RWPE2 (cell line): ENCODE results near the gene PTPRC.

ENCODE experiments used
- ATAC-seq: fragments of 200-7000 bp; cut with Tn5 transposase; 3 replicates; pipeline ENCODE4 v1.9.1; 2021; ENCODE audit warnings: low read depth
- DNase-seq: peaks from one replicate; pipeline ENCODE4 v3.0.0-alpha.2; 2020; ENCODE audit warnings: low spot score
- H3K27ac ChIP-seq: fragments of 450-650 bp; 2 replicates; pipeline ENCODE4 v1.5.1; 2017; ENCODE audit warnings: mild to moderate bottlenecking; ENCODE audit not compliant: poor library complexity, severe bottlenecking
- H3K27me3 ChIP-seq: fragments of 250-450 bp; sonication (Bioruptor Pico); 2 replicates; pipeline ENCODE4 v1.5.1; 2021; ENCODE audit warnings: mild to moderate bottlenecking, moderate library complexity; ENCODE audit not compliant: insufficient read depth, poor library complexity, severe bottlenecking
- H3K36me3 ChIP-seq: fragments of 250-450 bp; sonication (Bioruptor Pico); 2 replicates; pipeline ENCODE4 v1.5.1; 2020; ENCODE audit warnings: low read depth, mild to moderate bottlenecking, moderate library complexity
- H3K4me1 ChIP-seq: fragments of 250-450 bp; sonication (Bioruptor Pico); 2 replicates; pipeline ENCODE4 v1.5.1; 2021; ENCODE audit warnings: mild to moderate bottlenecking, moderate library complexity; ENCODE audit not compliant: insufficient read depth, poor library complexity, severe bottlenecking
- H3K4me3 ChIP-seq: fragments of 250-450 bp; sonication (Bioruptor Pico); 2 replicates; pipeline ENCODE4 v1.5.1; 2021; ENCODE audit warnings: mild to moderate bottlenecking, moderate library complexity; ENCODE audit not compliant: severe bottlenecking
- H3K9me3 ChIP-seq: fragments of 250-450 bp; sonication (Bioruptor Pico); 2 replicates; pipeline ENCODE4 v1.5.1; 2021; ENCODE audit warnings: mild to moderate bottlenecking, moderate library complexity; ENCODE audit not compliant: severe bottlenecking
- TF ChIP-seq, protein P1 (sequence below): fragments of 450-650 bp; IDR thresholded peaks from one replicate; pipeline ENCODE4 v1.5.1; 2017; ENCODE audit warnings: mild to moderate bottlenecking, moderate library complexity; ENCODE audit not compliant: poor library complexity, severe bottlenecking

The PTPRC gene

DNA sequence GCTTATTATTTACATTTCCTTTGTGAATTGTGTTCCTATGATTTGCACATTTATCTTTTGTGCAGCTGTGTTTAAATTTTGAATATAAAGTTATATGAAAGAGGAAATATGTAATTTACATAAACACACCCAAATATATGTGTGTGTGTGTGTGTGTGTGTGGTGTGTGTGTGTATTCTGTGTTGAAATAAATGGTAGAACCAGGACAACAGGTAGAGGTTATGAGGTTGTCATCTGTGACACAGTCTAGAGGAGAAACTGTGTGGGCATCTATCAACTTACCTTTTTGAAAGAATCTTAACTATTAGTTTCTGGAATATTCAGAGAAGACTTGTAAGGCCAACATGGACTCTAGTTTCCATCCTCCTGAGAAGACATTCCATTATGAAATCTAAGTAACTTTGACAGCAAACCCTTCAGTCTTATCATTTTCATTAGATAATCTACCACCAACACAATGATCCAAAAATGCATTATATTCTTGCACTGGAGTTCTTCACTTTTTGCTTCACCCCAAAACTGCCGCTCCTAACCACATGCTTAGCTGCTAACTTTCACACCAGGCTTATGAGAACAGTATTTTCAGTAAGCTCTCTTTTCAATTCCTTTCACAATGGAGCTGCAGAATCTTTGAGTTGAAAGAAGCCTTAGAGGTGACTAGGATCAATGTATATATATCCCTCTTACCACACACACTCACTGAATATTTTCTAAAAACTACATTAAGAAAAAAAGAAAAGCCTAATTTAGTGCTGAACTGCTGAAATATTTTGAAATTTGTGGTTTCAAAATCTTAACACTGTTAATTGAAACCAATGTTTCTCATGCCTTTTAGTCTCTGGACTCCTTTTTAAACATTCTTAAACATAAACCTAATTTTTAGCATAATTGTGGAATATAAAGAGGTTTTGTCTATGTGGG, 21.8 kb downstream of the PTPRC start:
- Histone ChIP-seq H3K4me1 (peaks cover 26% of the 10 kb centered on the region), H3K36me3 (no peaks in the 10 kb centered on the region), H3K9me3 (no peaks in the 10 kb centered on the region), H3K4me3 (no peak overlapping the region), H3K27me3 (no peaks in the 10 kb centered on the region), H3K27ac (no peak overlapping the region)
- ATAC-seq = no peak
- DNase-seq = no peak
- TF ChIP-seq, protein P1, sequence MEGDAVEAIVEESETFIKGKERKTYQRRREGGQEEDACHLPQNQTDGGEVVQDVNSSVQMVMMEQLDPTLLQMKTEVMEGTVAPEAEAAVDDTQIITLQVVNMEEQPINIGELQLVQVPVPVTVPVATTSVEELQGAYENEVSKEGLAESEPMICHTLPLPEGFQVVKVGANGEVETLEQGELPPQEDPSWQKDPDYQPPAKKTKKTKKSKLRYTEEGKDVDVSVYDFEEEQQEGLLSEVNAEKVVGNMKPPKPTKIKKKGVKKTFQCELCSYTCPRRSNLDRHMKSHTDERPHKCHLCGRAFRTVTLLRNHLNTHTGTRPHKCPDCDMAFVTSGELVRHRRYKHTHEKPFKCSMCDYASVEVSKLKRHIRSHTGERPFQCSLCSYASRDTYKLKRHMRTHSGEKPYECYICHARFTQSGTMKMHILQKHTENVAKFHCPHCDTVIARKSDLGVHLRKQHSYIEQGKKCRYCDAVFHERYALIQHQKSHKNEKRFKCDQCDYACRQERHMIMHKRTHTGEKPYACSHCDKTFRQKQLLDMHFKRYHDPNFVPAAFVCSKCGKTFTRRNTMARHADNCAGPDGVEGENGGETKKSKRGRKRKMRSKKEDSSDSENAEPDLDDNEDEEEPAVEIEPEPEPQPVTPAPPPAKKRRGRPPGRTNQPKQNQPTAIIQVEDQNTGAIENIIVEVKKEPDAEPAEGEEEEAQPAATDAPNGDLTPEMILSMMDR = no peak

- H3K27ac ChIP-seq = no peak overlapping the region
- no peaks in the 10 kb centered on the region for H3K36me3 ChIP-seq
- TF ChIP-seq, protein P1 = no peak
- DNase-seq (no peak), ATAC-seq (no peak)
- H3K4me3 ChIP-seq = no peak overlapping the region
- peaks cover 10% of the 10 kb centered on the region for H3K4me1 ChIP-seq
- H3K9me3 ChIP-seq = no peaks in the 10 kb centered on the region
- H3K27me3 ChIP-seq = no peaks in the 10 kb centered on the region
These were observed 24.0 kb downstream of the PTPRC start for GRCh38 chr1:198662821-198663220.

- no peak overlapping the region for H3K27ac ChIP-seq
- ATAC-seq (no peak), DNase-seq (no peak)
- H3K36me3 ChIP-seq = no peaks in the 10 kb centered on the region
- no peaks in the 10 kb centered on the region for H3K9me3 ChIP-seq
- H3K4me3 ChIP-seq = no peak overlapping the region
- no peaks in the 10 kb centered on the region for H3K27me3 ChIP-seq
- TF ChIP-seq, protein P1 = no peak
- H3K4me1 ChIP-seq = peaks cover 15% of the 10 kb centered on the region
These were observed 25.4 kb downstream of the PTPRC start for GRCh38 chr1:198664068-198664788.

GRCh38 chr1:198667186-198667585, 28.3 kb downstream of the PTPRC start:
- Histone ChIP-seq H3K36me3 (no peaks in the 10 kb centered on the region), H3K27me3 (no peaks in the 10 kb centered on the region), H3K4me1 (peaks cover 31% of the 10 kb centered on the region), H3K4me3 (no peak overlapping the region), H3K9me3 (no peaks in the 10 kb centered on the region), H3K27ac (no peak overlapping the region)
- ATAC-seq = no peak; the same call in 2 of the 3 replicates
- no peak for DNase-seq
- TF ChIP-seq, protein P1 = no peak
